Astrocyte (in vitro differentiated cells and primary cell): ENCODE data around the gene ORAI2.

Experiments used
- EZH2 ChIP-seq: IDR thresholded peaks from 2 replicates; pipeline ENCODE4 v1.6.1; 2012; ENCODE audit warnings: mild to moderate bottlenecking, low read length, inconsistent platforms; ENCODE audit not compliant: insufficient read depth
- TF ChIP-seq, protein P1 (sequence below): IDR thresholded peaks from 2 replicates; pipeline ENCODE4 v1.5.1; 2011; ENCODE audit warnings: low read depth, mild to moderate bottlenecking, inconsistent platforms, low read length, moderate library complexity; ENCODE audit not compliant: insufficient read depth

DNA sequence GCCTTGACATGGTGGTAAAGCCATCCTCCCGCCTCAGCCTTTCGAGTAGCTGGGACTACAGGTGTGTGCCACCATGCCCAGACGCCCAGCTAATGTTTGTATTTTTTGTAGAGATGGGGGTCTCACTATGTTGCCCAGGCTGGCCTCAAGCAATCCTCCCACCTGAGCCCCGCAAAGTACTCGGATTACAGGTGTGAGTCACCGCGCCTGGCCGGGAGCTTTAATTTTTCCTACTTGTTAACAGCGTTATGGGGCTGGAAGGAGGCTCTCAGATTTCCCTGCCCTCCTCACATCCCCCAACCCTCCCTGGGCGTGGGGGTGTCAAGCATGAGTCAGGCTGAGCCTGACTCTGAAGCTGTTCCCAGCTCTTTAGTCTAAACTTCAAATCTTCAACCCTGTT, 23.0 kb downstream of the ORAI2 start:
- TF ChIP-seq, protein P1, sequence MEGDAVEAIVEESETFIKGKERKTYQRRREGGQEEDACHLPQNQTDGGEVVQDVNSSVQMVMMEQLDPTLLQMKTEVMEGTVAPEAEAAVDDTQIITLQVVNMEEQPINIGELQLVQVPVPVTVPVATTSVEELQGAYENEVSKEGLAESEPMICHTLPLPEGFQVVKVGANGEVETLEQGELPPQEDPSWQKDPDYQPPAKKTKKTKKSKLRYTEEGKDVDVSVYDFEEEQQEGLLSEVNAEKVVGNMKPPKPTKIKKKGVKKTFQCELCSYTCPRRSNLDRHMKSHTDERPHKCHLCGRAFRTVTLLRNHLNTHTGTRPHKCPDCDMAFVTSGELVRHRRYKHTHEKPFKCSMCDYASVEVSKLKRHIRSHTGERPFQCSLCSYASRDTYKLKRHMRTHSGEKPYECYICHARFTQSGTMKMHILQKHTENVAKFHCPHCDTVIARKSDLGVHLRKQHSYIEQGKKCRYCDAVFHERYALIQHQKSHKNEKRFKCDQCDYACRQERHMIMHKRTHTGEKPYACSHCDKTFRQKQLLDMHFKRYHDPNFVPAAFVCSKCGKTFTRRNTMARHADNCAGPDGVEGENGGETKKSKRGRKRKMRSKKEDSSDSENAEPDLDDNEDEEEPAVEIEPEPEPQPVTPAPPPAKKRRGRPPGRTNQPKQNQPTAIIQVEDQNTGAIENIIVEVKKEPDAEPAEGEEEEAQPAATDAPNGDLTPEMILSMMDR, result no peak
- no peak for TF ChIP-seq EZH2
